ENCODE measurements around the gene ENAH. TPM values are rescaled to one million over a fixed set of nuclear protein-coding genes. Genes with fewer than 3 reads are reported as not detected.

ENAH gene
- total and polyA plus RNA-seq, 9 of the 15 experiments (the other 6 are each of a cell fraction or from before 2014, with no cell fraction given), result 0.03 to 1.2 (median 0.15) TPM

DNA sequence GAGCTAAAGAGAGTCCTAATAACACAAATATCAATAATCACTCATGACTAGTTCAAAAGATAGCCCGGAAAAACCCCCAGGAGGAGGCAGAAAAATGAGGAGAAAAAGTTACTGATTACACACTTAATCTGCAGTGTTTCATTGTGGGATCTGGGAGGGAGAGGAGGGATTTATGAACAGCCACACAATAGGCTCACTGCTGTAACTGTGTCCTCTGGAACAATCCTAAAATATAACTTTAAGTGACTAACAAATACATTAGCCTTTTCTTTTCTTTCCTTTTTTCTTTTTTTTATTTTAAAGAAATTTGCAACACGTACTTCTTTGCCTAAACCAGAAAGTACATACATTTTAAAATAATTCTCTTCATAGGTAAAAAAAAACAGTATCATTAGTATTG is 118.8 kb downstream of the ENAH start:
- Histone ChIP-seq H3K9me1 (ENCODE audit: control insufficient read depth, insufficient read depth, low read length) (no peaks in the 10 kb centered on the region), H3K4me2 (ENCODE audit: insufficient read depth, low read length) (no peak overlapping the region), H2AFZ (ENCODE audit: low read depth, low read length) (no peak overlapping the region), H4K20me1 (replicated peaks; ENCODE audit: control insufficient read depth, insufficient read depth, low read length) (no peaks in the 10 kb centered on the region), H3K4me1 (replicated peaks in 1 of 2; ENCODE audit: control insufficient read depth in 2 of 2, insufficient read depth in 2 of 2, low read length in 2 of 2) (no peaks in the 10 kb centered on the region), H3K36me3 (ENCODE audit: control insufficient read depth, insufficient read depth, low read length) (no peaks in the 10 kb centered on the region), H3K9me3 (replicated peaks; ENCODE audit: control insufficient read depth, insufficient read depth, low read depth, low read length) (no peaks in the 10 kb centered on the region), H3K27me3 (ENCODE audit: control insufficient read depth in 2 of 2, insufficient read depth in 2 of 2, low read length in 2 of 2) (peaks cover 9 to 17% of the 10 kb centered on the region in 2 experiments; a peak in 4 of 5 replicates), H3K9ac (ENCODE audit: insufficient read depth in 1 of 2, low read depth in 2 of 2, low read length in 2 of 2) (no peak overlapping the region), H3K4me3 (no peak overlapping the region), H3K79me2 (ENCODE audit: control insufficient read depth, insufficient read depth, low read length) (no peaks in the 10 kb centered on the region), H3K27ac (ENCODE audit: extremely low read depth, low read depth, low read length) (no peak overlapping the region)
- no peak for DNase-seq (ENCODE audit: extremely low read depth in 1 of 4, low spot score in 3 of 4)
- no peak for FAIRE-seq
- no TSS peak for BruUV-seq (replicated peaks)
- no peak for ATAC-seq
- ChIA-PET CTCF (ENCODE audit: low intra/inter-chr PET ratio) (no interaction called here), POLR2A (interaction anchor here (1.6 to 2.4 kb wide), 2 partner anchors 8 to 11 kb away, joined by 5 to 6 read pairs; no protein-coding TSS in a partner anchor)
- intact Hi-C loops (cut with micrococcal nuclease) (no loop called here), in situ Hi-C loops (cut with MboI) (no loop called here)
- WGBS (ENCODE audit: insufficient coverage, low coverage, missing lambda C conversion rate), result 2% methylated on average over 2 of the region's 2 CpGs
- no peak for TF ChIP-seq CBX3 (IDR thresholded peaks at IDR 0.05; ENCODE audit: borderline replicate concordance in 1 of 2, low read length in 2 of 2)
- TF ChIP-seq, protein P1, sequence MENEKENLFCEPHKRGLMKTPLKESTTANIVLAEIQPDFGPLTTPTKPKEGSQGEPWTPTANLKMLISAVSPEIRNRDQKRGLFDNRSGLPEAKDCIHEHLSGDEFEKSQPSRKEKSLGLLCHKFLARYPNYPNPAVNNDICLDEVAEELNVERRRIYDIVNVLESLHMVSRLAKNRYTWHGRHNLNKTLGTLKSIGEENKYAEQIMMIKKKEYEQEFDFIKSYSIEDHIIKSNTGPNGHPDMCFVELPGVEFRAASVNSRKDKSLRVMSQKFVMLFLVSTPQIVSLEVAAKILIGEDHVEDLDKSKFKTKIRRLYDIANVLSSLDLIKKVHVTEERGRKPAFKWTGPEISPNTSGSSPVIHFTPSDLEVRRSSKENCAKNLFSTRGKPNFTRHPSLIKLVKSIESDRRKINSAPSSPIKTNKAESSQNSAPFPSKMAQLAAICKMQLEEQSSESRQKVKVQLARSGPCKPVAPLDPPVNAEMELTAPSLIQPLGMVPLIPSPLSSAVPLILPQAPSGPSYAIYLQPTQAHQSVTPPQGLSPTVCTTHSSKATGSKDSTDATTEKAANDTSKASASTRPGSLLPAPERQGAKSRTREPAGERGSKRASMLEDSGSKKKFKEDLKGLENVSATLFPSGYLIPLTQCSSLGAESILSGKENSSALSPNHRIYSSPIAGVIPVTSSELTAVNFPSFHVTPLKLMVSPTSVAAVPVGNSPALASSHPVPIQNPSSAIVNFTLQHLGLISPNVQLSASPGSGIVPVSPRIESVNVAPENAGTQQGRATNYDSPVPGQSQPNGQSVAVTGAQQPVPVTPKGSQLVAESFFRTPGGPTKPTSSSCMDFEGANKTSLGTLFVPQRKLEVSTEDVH (IDR thresholded peaks at IDR 0.05; ENCODE audit: low read depth, partially characterized antibody), result no peak
- TF ChIP-seq GABPB2 (CRISPR knock-in tag; conservative IDR thresholded peaks at IDR 0.05), result no peak
- TF ChIP-seq CHD2 (IDR thresholded peaks at IDR 0.05; ENCODE audit: low read depth, low read length), result no peak
- no peak for TF ChIP-seq CCNT2 (IDR thresholded peaks at IDR 0.05; ENCODE audit: borderline replicate concordance, extremely low read depth, insufficient read length, low read depth, low read length)
- TF ChIP-seq CBX1 (IDR thresholded peaks at IDR 0.05; ENCODE audit: low read depth), result no peak
- TF ChIP-seq, protein P2, sequence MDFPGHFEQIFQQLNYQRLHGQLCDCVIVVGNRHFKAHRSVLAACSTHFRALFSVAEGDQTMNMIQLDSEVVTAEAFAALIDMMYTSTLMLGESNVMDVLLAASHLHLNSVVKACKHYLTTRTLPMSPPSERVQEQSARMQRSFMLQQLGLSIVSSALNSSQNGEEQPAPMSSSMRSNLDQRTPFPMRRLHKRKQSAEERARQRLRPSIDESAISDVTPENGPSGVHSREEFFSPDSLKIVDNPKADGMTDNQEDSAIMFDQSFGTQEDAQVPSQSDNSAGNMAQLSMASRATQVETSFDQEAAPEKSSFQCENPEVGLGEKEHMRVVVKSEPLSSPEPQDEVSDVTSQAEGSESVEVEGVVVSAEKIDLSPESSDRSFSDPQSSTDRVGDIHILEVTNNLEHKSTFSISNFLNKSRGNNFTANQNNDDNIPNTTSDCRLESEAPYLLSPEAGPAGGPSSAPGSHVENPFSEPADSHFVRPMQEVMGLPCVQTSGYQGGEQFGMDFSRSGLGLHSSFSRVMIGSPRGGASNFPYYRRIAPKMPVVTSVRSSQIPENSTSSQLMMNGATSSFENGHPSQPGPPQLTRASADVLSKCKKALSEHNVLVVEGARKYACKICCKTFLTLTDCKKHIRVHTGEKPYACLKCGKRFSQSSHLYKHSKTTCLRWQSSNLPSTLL (IDR thresholded peaks at IDR 0.05), result no peak
- no peak for TF ChIP-seq CBFA2T3 (IDR thresholded peaks at IDR 0.05)
- TF ChIP-seq RFX5 (IDR thresholded peaks at IDR 0.05; ENCODE audit: low read depth, low read length), result no peak
- no peak for TF ChIP-seq BRD9 (IDR thresholded peaks at IDR 0.05; ENCODE audit: low read depth, partially characterized antibody)
- TF ChIP-seq NUFIP1 (IDR thresholded peaks at IDR 0.05; ENCODE audit: partially characterized antibody), result no peak
- no peak for TF ChIP-seq ZNF124 (CRISPR knock-in tag; IDR thresholded peaks at IDR 0.05)
- no peak for TF ChIP-seq FOXA3 (CRISPR knock-in tag; conservative IDR thresholded peaks at IDR 0.05 in 1 of 2, IDR thresholded peaks at IDR 0.05 in 1 of 2)
- TF ChIP-seq, protein P3, sequence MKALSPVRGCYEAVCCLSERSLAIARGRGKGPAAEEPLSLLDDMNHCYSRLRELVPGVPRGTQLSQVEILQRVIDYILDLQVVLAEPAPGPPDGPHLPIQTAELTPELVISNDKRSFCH (CRISPR knock-in tag; IDR thresholded peaks at IDR 0.05), result no peak
- TF ChIP-seq, protein P3 (tag; IDR thresholded peaks at IDR 0.05), result no peak
- no peak for TF ChIP-seq SMAD4 (CRISPR knock-in tag; conservative IDR thresholded peaks at IDR 0.05)
- no peak for TF ChIP-seq KDM5B (IDR thresholded peaks at IDR 0.05; ENCODE audit: insufficient replicate concordance, low read depth, low read length)
